Common myeloid progenitor, CD34-positive (primary cell): Measurements from ENCODE around the gene ARFRP1.
A peak's percentile ranks its signal among the peaks of the same experiment; 100 is the strongest.

Source experiments
- CTCF ChIA-PET: fragments of 350-600 bp; sonication (Branson Sonifier 250); formaldehyde crosslinking; loops from one replicate; lab custom pipeline; 2021; ENCODE audit warnings: antibody characterized with exemption; lab: Charles Lee
- POLR2A ChIA-PET: fragments of 350-600 bp; sonication (Branson Sonifier 250); formaldehyde crosslinking; loops from one replicate; lab custom pipeline; 2021; ENCODE audit warnings: antibody characterized with exemption; lab: Charles Lee
- DNase-seq, 3 donors: peaks; one replicate each; pipeline versions ENCODE4 v3.0.0 to v3.0.0-alpha.2; 2013
- H3K27ac ChIP-seq, 2 experiments: 1 replicate in 1 of 2; 2 replicates in 1 of 2; pipeline ENCODE4 v1.7.0; 2013; ENCODE audit warnings: inconsistent platforms in 2 of 2, low read length in 2 of 2, mild to moderate bottlenecking in 2 of 2, low read depth in 1 of 2, moderate library complexity in 1 of 2; ENCODE audit not compliant: severe bottlenecking in 2 of 2, insufficient read depth in 1 of 2, poor library complexity in 1 of 2
- H3K27me3 ChIP-seq, 5 experiments: replicated peaks in 2 of 5; 1 replicate in 3 of 5; 2 replicates in 2 of 5; pipeline versions ENCODE4 v1.6.1 to v1.7.0; 2013; ENCODE audit warnings: low read length in 4 of 5, mild to moderate bottlenecking in 2 of 5, moderate library complexity in 2 of 5, inconsistent platforms in 1 of 5; ENCODE audit not compliant: insufficient read depth in 5 of 5, control insufficient read depth in 4 of 5
- H3K36me3 ChIP-seq, 4 experiments: 1 replicate in 2 of 4; 2 replicates in 2 of 4; pipeline versions ENCODE4 v1.6.1 to v1.7.0; 2013; ENCODE audit warnings: low read length in 3 of 4, control low read depth in 1 of 4, mild to moderate bottlenecking in 1 of 4; ENCODE audit not compliant: control insufficient read depth in 4 of 4, insufficient read depth in 4 of 4
- H3K4me1 ChIP-seq, 4 experiments: 1 replicate in 3 of 4; 2 replicates in 1 of 4; pipeline versions ENCODE4 v1.6.1 to v1.7.1; 2013; ENCODE audit warnings: low read length in 3 of 4, mild to moderate bottlenecking in 3 of 4, control low read depth in 1 of 4, inconsistent platforms in 1 of 4, moderate library complexity in 1 of 4; ENCODE audit not compliant: control insufficient read depth in 4 of 4, insufficient read depth in 4 of 4; ENCODE audit errors: control extremely low read depth in 1 of 4
- H3K4me3 ChIP-seq, 7 experiments: 1 replicate in 4 of 7; 2 replicates in 3 of 7; pipeline versions ENCODE4 v1.5.1 to v1.7.0; 2013; ENCODE audit warnings: mild to moderate bottlenecking in 7 of 7, low read length in 6 of 7, moderate library complexity in 6 of 7, inconsistent platforms in 2 of 7, low read depth in 2 of 7, control low read depth in 1 of 7; ENCODE audit not compliant: insufficient read depth in 4 of 7, control insufficient read depth in 1 of 7; ENCODE audit errors: extremely low read depth in 1 of 7
- H3K9me3 ChIP-seq, 5 experiments: 1 replicate in 4 of 5; 2 replicates in 1 of 5; pipeline versions ENCODE4 v1.6.1 to v1.7.1; 2013; ENCODE audit warnings: low read length in 4 of 5, mild to moderate bottlenecking in 2 of 5, inconsistent platforms in 1 of 5, low read depth in 1 of 5, moderate library complexity in 1 of 5; ENCODE audit not compliant: control insufficient read depth in 4 of 5, insufficient read depth in 2 of 5; ENCODE audit errors: control extremely low read depth in 1 of 5
- WGBS: methylation state at CpG from one replicate; pipeline ENCODE4 v1.1.5; 2013; ENCODE audit not compliant: insufficient coverage; 5-methylcytosine and 5-hydroxymethylcytosine counted together

Gene ARFRP1

DNA sequence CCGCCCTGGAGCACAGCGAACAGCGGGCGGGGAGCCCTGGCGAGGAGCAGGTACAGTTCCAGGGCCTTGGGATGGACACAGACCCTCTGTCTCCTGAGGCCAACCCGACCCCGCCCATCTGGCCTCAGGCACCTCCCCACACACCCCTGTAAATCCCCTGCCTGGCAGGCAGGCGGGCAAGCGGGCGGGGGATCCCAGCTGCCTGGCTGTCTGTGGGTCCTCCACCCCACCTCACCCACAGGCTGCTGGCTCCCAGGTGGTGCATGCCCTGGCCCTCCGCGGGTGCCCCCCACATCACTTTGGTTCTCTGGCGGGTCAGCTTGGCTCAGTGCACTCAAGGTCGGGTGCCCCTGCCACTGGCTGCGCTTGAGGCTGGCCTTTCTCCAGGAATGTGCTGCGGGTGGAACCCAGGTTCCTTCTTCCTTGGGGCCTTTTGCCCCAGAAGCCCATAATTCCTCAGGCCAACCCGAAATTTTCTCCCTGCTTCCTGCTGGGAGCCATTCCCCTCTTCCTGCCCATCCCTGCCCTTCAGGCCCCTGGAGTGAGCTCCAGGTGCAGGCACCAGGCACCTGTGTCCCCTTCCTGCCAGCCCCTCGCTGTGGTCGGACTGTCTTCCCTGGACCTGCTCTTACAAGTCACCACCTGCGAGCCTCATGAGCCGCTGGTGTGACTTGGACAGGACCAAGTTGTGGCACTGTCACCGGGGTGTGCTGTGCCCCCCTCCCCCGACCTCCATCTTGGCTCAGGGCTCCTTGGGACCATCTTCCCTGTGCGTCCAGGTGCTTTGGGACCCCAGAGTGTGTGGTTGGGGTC is 16.7 kb downstream of the ARFRP1 start:
- POLR2A ChIA-PET: interaction anchor here (0.6 kb wide), 1 partner anchor 287 kb away, joined by 3 read pairs; no protein-coding TSS in a partner anchor
- Histone ChIP-seq H3K27ac (no peak overlapping the region), H3K4me3 (no peak overlapping the region), H3K4me1 (peaks cover 0 to 23% (median 21%) of the 10 kb centered on the region in 4 experiments), H3K27me3 (no peaks in the 10 kb centered on the region), H3K36me3 (peaks cover 0 to 23% (median 0%) of the 10 kb centered on the region in 4 experiments), H3K9me3 (no peaks in the 10 kb centered on the region)
- DNase-seq: no peak
- CTCF ChIA-PET: no interaction called here
- 94% methylated on average over 17 of the region's 24 CpGs for WGBS

DNA sequence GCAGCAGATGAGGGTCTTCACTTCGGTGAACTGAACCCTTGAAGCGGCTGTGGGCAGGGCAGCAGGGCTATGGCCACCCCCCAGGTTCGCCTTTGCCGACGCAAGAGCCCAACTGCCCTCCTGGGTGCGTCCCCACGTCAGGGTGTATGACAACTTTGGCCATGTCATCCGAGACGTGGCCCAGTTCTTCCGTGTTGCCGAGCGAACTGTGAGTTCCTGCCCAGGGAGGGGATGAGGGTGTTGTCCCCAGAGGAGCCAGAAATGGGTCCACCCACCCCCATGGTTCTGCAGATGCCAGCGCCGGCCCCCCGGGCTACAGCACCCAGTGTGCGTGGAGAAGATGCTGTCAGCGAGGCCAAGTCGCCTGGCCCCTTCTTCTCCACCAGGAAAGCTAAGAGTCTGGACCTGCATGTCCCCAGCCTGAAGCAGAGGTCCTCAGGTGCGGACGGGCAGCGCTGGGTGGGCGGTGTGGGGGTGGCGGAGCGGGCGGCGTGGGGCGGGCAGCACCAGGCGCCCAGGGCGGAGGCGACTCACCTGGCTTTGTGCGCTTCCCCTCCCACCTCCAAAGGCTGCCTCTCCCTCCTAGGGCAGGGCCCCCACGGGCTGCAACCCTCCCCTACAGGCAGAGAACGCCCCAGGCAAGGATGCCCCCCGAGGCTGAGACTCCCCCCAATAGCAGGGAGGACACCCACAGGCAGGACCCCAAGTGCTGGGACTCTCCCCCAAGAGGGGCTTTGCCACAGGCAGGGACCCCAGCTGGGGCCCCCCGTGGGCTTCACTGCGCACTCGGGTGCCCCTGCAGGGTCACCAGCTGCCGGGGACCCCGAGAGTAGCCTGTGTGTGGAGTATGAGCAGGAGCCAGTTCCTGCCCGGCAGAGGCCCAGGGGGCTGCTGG is 17.5 kb downstream of the ARFRP1 start:
- H3K4me3 ChIP-seq: no peak overlapping the region
- ChIA-PET POLR2A (no interaction called here), CTCF (no interaction called here)

DNA sequence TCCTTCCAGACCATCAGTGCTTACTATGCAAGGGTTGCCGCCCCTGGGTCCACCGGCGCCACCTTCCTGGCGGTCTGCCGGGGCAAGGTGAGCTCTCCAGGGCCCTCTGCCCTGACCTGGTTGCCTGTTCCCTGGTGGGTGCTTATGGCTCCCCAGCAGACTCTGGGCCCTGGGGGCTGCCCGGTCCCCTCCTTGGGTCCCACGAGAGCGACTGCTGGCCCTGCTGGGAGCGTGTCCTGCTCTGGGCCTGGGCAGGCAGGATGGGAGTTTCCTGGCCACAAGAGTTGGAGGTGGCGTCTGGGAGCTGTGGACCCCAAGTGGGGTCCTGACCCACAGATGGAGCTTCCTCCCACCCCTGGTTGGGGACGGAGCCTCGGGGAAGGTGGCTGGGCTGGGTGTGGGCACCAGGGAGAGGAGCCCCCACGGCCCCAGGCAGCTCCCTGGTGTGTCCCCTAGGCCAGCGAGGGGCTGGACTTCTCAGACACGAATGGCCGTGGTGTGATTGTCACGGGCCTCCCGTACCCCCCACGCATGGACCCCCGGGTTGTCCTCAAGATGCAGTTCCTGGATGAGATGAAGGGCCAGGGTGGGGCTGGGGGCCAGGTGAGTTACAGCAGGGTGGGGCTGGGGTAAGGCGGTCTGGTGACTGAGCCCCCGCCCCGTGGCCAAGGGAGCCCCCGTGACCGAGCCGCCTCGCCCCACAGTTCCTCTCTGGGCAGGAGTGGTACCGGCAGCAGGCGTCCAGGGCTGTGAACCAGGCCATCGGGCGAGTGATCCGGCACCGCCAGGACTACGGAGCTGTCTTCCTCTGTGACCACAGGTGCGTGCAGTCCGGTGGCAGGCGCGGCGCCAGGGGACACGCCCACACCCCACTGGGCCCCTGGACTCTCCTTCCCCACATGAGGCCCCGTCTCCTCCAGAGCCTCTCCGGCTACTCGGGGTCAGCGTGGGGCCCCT is 18.5 kb downstream of the ARFRP1 start:
- H3K9me3 ChIP-seq: no peaks in the 10 kb centered on the region

More for the DNA sequence above, 17.5 kb downstream of the ARFRP1 start:
- Histone ChIP-seq H3K27ac (no peak overlapping the region), H3K9me3 (no peaks in the 10 kb centered on the region), H3K27me3 (no peaks in the 10 kb centered on the region), H3K36me3 (peaks cover 0 to 22% (median 0%) of the 10 kb centered on the region in 4 experiments), H3K4me1 (peaks cover 0 to 21% (median 19%) of the 10 kb centered on the region in 4 experiments)
- whole genome bisulfite sequencing: 98% methylated on average over 17 of the region's 40 CpGs
- no peak for DNase-seq

DNA sequence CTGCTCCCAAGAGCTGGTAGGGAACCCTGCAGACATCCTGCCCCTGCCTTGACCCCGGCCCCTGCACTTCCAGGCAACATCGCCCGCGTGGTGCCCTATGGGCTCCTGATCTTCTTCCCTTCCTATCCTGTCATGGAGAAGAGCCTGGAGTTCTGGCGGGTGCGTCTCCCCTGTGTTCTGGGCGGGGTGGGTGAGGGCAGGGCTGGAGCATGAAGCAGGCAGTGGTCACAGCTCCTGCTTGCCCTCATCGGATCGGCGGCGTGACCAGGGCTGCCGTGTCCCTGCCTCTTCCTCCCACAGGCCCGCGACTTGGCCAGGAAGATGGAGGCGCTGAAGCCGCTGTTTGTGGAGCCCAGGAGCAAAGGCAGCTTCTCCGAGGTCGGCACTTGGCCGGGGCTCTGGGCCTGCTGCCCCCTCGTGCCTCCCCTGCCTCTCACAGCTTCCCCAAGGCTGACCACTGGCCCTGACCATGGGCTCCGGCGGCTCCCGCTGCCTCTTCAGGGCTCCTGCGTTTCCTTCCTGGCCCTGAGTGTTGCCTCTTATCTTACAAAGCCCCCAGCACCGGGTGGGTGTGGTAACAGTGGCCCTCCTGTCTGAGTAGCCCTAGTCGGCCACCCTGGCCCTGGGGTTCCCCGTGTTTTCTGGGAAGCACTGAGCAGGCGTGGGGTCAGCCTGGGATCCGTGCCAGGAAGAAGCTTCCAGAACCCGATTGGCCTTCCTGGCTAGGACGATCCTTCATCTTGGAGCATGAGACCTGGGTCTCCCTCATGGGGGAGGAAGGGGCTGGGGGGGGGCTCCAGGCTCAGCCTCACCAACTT is 19.3 kb downstream of the ARFRP1 start:
- POLR2A ChIA-PET: interaction anchor here (0.5 kb wide), 1 partner anchor 102 kb away, joined by 3 read pairs; no protein-coding TSS in a partner anchor
- no peak for DNase-seq
- no peaks in the 10 kb centered on the region for H3K27me3 ChIP-seq
- peaks cover 0 to 21% (median 19%) of the 10 kb centered on the region in 4 experiments for H3K4me1 ChIP-seq
- H3K4me3 ChIP-seq: no peak overlapping the region
- H3K27ac ChIP-seq: no peak overlapping the region
- 93% methylated on average over 23 of the region's 31 CpGs for WGBS
- H3K9me3 ChIP-seq: no peaks in the 10 kb centered on the region
- CTCF ChIA-PET: interaction anchor here (0.7 to 1.0 kb wide), 2 partner anchors 19 to 27 kb away, joined by 3 to 4 read pairs; partner anchors contain the start of genes ARFRP1 and ZGPAT
- H3K36me3 ChIP-seq: peaks cover 0 to 8% (median 0%) of the 10 kb centered on the region in 4 experiments

More for the DNA sequence above, 18.5 kb downstream of the ARFRP1 start:
- Histone ChIP-seq H3K4me1 (peaks cover 0 to 21% (median 19%) of the 10 kb centered on the region in 4 experiments), H3K4me3 (no peak overlapping the region), H3K36me3 (peaks cover 0 to 13% (median 0%) of the 10 kb centered on the region in 4 experiments), H3K27ac (no peak overlapping the region), H3K27me3 (no peaks in the 10 kb centered on the region)
- CTCF ChIA-PET: interaction anchor here (0.7 to 1.0 kb wide), 2 partner anchors 19 to 28 kb away, joined by 3 to 4 read pairs; partner anchors contain the start of genes ARFRP1 and ZGPAT
- DNase-seq: no peak
- WGBS: 97% methylated on average over 37 of the region's 44 CpGs
- POLR2A ChIA-PET: interaction anchor here (0.5 kb wide), 1 partner anchor 103 kb away, joined by 3 read pairs; no protein-coding TSS in a partner anchor

DNA sequence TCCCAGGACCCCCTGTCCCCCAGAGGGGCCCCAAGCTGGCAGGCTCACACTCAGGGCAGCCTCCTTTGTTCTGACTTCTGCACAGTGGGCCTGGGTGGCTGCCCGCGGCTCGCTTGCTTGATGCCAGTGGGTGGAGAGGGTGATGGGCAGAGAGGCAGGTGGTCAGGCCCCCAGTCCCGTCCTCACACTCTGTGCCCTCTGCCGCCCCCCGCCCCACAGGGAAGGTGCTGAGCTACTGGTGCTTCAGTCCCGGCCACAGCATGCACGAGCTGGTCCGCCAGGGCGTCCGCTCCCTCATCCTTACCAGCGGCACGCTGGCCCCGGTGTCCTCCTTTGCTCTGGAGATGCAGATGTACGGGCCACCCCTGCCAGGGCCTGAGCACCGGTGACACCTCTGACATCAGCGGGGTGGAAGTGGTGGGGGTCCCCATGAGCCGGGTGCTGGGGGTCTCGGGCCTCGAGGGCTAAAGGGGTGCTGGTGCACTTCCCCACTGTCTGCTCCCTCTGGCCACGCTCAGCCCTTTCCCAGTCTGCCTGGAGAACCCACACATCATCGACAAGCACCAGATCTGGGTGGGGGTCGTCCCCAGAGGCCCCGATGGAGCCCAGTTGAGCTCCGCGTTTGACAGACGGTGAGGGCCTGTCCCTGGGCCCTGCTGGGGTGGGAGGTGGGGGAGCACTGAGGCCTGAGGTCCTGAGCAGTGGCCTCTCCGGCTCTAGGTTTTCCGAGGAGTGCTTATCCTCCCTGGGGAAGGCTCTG is 20.2 kb downstream of the ARFRP1 start:
- peak overlapping the region in 4 of 7 experiments; percentile 23 to 67 (median 55) for H3K4me3 ChIP-seq

More for the DNA sequence above, 20.2 kb downstream of the ARFRP1 start:
- peaks cover 0 to 13% (median 0%) of the 10 kb centered on the region in 4 experiments for H3K36me3 ChIP-seq
- 97% methylated on average over 21 of the region's 29 CpGs for WGBS
- DNase-seq: no peak
- H3K27me3 ChIP-seq: no peaks in the 10 kb centered on the region
- H3K27ac ChIP-seq: no peak overlapping the region
- H3K9me3 ChIP-seq: no peaks in the 10 kb centered on the region
- H3K4me1 ChIP-seq: peaks cover 0 to 24% (median 19%) of the 10 kb centered on the region in 4 experiments
- POLR2A ChIA-PET: no interaction called here
- CTCF ChIA-PET: no interaction called here
